Panc1 (cell line): ENCODE results near the gene ZNF831. TPM values are rescaled to one million over a fixed set of nuclear protein-coding genes. Genes with fewer than 3 reads are reported as not detected.

ENCODE experiments used
- ATAC-seq: fragments of 200-7000 bp; cut with Tn5 transposase; 2 replicates; pipeline ENCODE4 v1.9.1; 2020; ENCODE audit warnings: mild to moderate bottlenecking, moderate library complexity
- BruUV-seq: library from RNA; stranded (reverse); fragments of 400-500 nt; replicated peaks from 2 replicates; lab custom pipeline; 2021; lab: Mats Ljungman, UMichigan
- CTCF ChIA-PET: fragments of 300-600 bp; sonication (Branson Sonifier 250); formaldehyde crosslinking; loops from one replicate; lab custom pipeline; 2022; ENCODE audit warnings: antibody characterized with exemption; lab: Charles Lee
- POLR2A ChIA-PET: fragments of 300-600 bp; sonication (Branson Sonifier 250); formaldehyde crosslinking; loops from one replicate; lab custom pipeline; 2022; ENCODE audit warnings: antibody characterized with exemption; lab: Charles Lee
- DNase-seq: peaks from one replicate; pipeline ENCODE4 v3.0.0-alpha.2; 2010; ENCODE audit warnings: low read depth, low spot score
- H3K27ac ChIP-seq: 2 replicates; pipeline ENCODE4 v1.5.1; 2011; ENCODE audit warnings: mild to moderate bottlenecking, low read length, inconsistent platforms
- H3K27me3 ChIP-seq: fragments of 200-500 bp; sonication (Bioruptor generic); 2 replicates; pipeline ENCODE4 v1.6.0; 2014; ENCODE audit warnings: low read length, inconsistent platforms; ENCODE audit not compliant: control insufficient read depth, insufficient read depth
- H3K36me3 ChIP-seq: fragments of 200-500 bp; sonication (Bioruptor generic); 2 replicates; pipeline ENCODE4 v1.5.1; 2014; ENCODE audit warnings: inconsistent platforms, mild to moderate bottlenecking, low read length, moderate library complexity; ENCODE audit not compliant: control insufficient read depth, insufficient read depth
- H3K4me1 ChIP-seq: 2 replicates; pipeline ENCODE4 v1.5.1; 2011; ENCODE audit warnings: inconsistent platforms, mild to moderate bottlenecking, low read length, moderate library complexity; ENCODE audit not compliant: control insufficient read depth, insufficient read depth
- H3K4me3 ChIP-seq, 2 experiments: 2 replicates each; pipeline ENCODE4 v1.5.1; 2011 to 2012; ENCODE audit warnings: low read depth in 2 of 2, low read length in 2 of 2, mild to moderate bottlenecking in 2 of 2, inconsistent platforms in 1 of 2, moderate library complexity in 1 of 2
- H3K9me3 ChIP-seq: fragments of 200-500 bp; sonication (Bioruptor generic); 2 replicates; pipeline ENCODE4 v1.5.1; 2014; ENCODE audit warnings: low read depth, mild to moderate bottlenecking, inconsistent platforms, low read length, moderate library complexity; ENCODE audit not compliant: control insufficient read depth, insufficient read depth
- CTCF ChIP-seq: fragments of 450-650 bp; IDR thresholded peaks from 2 replicates; pipeline ENCODE4 v1.5.1; 2017; ENCODE audit warnings: mild to moderate bottlenecking
- POLR2AphosphoS5 ChIP-seq: IDR thresholded peaks from 2 replicates; pipeline ENCODE4 v1.6.1; 2012; ENCODE audit warnings: mild to moderate bottlenecking, low read depth, low read length, moderate library complexity
- SIN3A ChIP-seq: IDR thresholded peaks from 2 replicates; pipeline ENCODE4 v1.6.1; 2012; ENCODE audit warnings: low read depth, mild to moderate bottlenecking, low read length, moderate library complexity, borderline replicate concordance; ENCODE audit not compliant: insufficient read depth
- TCF7L2 ChIP-seq: IDR thresholded peaks from 2 replicates; pipeline ENCODE4 v1.6.1; 2011; ENCODE audit warnings: mild to moderate bottlenecking, low read depth, low read length, inconsistent platforms
- in situ Hi-C: cut with HindIII; loops from 2 replicates; pipeline ENCODE4 v1.10.0; 2016; ENCODE audit warnings: low sequenced_read_pairs, low pct_unique_long_range_greater_than_20kb
- intact Hi-C: fragments of 100-400 bp; cut with micrococcal nuclease; formaldehyde crosslinking; loops from one replicate; pipeline ENCODE4 v1.10.0; 2022; ENCODE audit not compliant: unreplicated experiment
- total RNA-seq: library from RNA; stranded (reverse); gene quantifications from one replicate; pipeline ENCODE4 v1.2.1, GENCODE V29; 2021; ENCODE audit not compliant: unreplicated experiment
- TF ChIP-seq, protein P1 (sequence below), 2 experiments: IDR thresholded peaks; 2 replicates each; pipeline ENCODE4 v1.6.1; 2011 to 2012; ENCODE audit warnings: low read depth in 2 of 2, control low read depth in 1 of 2, low read length in 1 of 2, mild to moderate bottlenecking in 1 of 2, moderate library complexity in 1 of 2; ENCODE audit not compliant: insufficient read depth in 1 of 2

ZNF831 gene
- total RNA-seq, 1 experiment from 2014 or later = 0.03 TPM

GRCh38 chr20:59120919-59121318, 42.7 kb upstream of the ZNF831 start:
- H3K36me3 ChIP-seq = no peaks in the 10 kb centered on the region
- ATAC-seq = no peak
- ChIA-PET CTCF (no interaction called here), POLR2A (no interaction called here)
- H3K27me3 ChIP-seq = peaks cover 10% of the 10 kb centered on the region
- intact Hi-C loops (no loop called here), in situ Hi-C loops (no loop called here)
- H3K27ac ChIP-seq = no peak overlapping the region
- TF ChIP-seq, protein P1, sequence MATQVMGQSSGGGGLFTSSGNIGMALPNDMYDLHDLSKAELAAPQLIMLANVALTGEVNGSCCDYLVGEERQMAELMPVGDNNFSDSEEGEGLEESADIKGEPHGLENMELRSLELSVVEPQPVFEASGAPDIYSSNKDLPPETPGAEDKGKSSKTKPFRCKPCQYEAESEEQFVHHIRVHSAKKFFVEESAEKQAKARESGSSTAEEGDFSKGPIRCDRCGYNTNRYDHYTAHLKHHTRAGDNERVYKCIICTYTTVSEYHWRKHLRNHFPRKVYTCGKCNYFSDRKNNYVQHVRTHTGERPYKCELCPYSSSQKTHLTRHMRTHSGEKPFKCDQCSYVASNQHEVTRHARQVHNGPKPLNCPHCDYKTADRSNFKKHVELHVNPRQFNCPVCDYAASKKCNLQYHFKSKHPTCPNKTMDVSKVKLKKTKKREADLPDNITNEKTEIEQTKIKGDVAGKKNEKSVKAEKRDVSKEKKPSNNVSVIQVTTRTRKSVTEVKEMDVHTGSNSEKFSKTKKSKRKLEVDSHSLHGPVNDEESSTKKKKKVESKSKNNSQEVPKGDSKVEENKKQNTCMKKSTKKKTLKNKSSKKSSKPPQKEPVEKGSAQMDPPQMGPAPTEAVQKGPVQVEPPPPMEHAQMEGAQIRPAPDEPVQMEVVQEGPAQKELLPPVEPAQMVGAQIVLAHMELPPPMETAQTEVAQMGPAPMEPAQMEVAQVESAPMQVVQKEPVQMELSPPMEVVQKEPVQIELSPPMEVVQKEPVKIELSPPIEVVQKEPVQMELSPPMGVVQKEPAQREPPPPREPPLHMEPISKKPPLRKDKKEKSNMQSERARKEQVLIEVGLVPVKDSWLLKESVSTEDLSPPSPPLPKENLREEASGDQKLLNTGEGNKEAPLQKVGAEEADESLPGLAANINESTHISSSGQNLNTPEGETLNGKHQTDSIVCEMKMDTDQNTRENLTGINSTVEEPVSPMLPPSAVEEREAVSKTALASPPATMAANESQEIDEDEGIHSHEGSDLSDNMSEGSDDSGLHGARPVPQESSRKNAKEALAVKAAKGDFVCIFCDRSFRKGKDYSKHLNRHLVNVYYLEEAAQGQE (IDR thresholded peaks at IDR 0.05; ENCODE audit: insufficient read depth in 1 of 2, low read depth in 2 of 2, low read length in 1 of 2) = no peak
- TF ChIP-seq SIN3A = no peak
- H3K4me3 ChIP-seq = no peak overlapping the region
- no peak for DNase-seq
- H3K9me3 ChIP-seq = no peaks in the 10 kb centered on the region
- no peaks in the 10 kb centered on the region for H3K4me1 ChIP-seq
- no TSS peak for BruUV-seq

DNA sequence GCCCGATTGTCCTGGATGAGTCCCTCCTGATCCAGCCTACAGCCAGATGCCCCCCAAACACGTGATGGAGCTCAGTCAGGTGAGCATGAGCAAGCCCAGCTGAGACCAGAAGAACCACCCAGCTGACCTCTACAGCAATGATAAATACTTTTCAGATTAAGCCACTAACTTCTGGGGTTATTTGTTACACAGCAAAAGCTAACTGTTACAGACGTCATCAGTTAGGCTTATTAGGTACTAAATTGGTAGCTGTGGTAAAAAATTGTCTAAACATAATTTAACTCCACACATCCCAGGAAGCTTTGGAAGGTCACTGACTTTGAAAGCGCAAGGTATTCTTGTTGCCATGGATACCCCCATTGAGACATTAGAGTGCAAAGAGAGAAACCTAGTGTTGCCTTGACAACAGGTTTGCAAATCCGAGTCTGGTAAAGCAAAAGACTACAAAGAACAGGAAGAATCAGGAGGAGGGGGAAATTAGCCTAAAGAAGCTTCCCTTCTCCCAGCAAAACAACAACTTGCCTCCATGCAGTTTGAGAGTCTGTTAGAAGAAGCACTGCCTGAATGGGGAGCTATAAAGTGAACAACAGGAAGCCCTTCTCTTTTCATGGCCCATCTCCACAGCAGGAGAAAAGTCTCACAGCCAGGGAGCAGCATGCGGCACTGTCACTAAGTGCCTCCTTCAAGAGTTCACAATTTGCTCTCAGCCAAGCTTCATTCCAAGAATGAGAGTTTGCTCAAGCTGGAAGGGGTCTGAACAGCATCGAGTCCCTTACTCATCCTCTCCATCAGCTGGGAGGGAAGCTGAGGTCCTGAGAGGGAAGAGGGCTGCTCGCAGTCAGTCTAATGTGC, 41.7 kb upstream of the ZNF831 start:
- ChIA-PET CTCF (no interaction called here), POLR2A (no interaction called here)
- Histone ChIP-seq H3K27me3 (peaks cover 10% of the 10 kb centered on the region), H3K9me3 (no peaks in the 10 kb centered on the region), H3K4me3 (no peak overlapping the region), H3K27ac (no peak overlapping the region), H3K4me1 (no peaks in the 10 kb centered on the region), H3K36me3 (no peaks in the 10 kb centered on the region)
- intact Hi-C loops = no loop called here
- TF ChIP-seq CTCF = no peak
- no peak for TF ChIP-seq TCF7L2
- TF ChIP-seq, protein P1 (IDR thresholded peaks at IDR 0.05; ENCODE audit: insufficient read depth in 1 of 2, low read depth in 2 of 2, low read length in 1 of 2) = no peak
- TF ChIP-seq SIN3A = no peak
- no peak for TF ChIP-seq POLR2AphosphoS5
- no peak for ATAC-seq
- no TSS peak for BruUV-seq
- no peak for DNase-seq
- in situ Hi-C loops = no loop called here
